Measurements from ENCODE around the gene LRMDA.

The LRMDA gene

GRCh38 chr10:75405598-75406461 lies 25.6 kb upstream of the LRMDA start:
- Histone ChIP-seq H3K36me3 (replicated peaks) (no peaks in the 10 kb centered on the region), H3K27me3 (ENCODE audit: low read depth) (peaks cover 10% of the 10 kb centered on the region), H3K4me3 (no peak overlapping the region), H3K9me3 (no peaks in the 10 kb centered on the region), H3K4me1 (peaks cover 12% of the 10 kb centered on the region; the same call in 1 of the 2 replicates)
- in situ Hi-C loops (cut with MboI; ENCODE audit: low sequenced_read_pairs) = no loop called here
- DNase-seq (ENCODE audit: low spot score in 2 of 2) = no peak

- no peak for DNase-seq (ENCODE audit: low spot score in 2 of 2)
- Histone ChIP-seq H3K27me3 (ENCODE audit: low read depth) (peaks cover 13% of the 10 kb centered on the region), H3K9me3 (no peaks in the 10 kb centered on the region), H3K4me1 (peaks cover 12% of the 10 kb centered on the region; the same call in 1 of the 2 replicates), H3K4me3 (no peak overlapping the region), H3K36me3 (replicated peaks) (no peaks in the 10 kb centered on the region)
- in situ Hi-C loops (cut with MboI; ENCODE audit: low sequenced_read_pairs) = no loop called here
These were observed 24.8 kb upstream of the LRMDA start for GRCh38 chr10:75406462-75407223.

DNA sequence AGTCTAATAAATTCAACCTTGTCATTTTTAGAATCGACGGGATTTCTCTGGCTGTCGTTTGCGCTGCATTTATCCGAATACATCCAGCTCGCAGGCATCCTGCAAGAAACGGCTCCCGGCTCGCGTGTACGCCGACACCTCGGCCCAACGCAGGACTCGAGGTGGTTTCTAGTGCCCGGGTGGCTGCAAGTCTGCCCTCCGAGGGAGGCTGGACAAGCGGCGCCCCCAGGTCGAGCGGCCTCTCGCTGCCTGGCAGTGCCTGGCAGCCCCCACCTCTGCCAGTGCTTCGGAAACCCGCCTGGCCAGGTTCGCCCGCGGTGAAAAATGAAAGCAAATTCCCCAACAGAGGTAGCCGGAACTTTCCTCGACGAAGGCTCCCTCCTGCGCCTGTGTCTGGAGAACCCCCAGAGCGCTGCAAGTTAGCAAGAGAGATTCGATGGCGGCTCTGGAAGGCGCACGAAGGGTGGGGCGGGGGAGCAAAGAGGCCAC lies 24.2 kb upstream of the LRMDA start:
- in situ Hi-C loops (cut with MboI; ENCODE audit: low sequenced_read_pairs) = no loop called here
- no peak overlapping the region for H3K4me3 ChIP-seq

DNA sequence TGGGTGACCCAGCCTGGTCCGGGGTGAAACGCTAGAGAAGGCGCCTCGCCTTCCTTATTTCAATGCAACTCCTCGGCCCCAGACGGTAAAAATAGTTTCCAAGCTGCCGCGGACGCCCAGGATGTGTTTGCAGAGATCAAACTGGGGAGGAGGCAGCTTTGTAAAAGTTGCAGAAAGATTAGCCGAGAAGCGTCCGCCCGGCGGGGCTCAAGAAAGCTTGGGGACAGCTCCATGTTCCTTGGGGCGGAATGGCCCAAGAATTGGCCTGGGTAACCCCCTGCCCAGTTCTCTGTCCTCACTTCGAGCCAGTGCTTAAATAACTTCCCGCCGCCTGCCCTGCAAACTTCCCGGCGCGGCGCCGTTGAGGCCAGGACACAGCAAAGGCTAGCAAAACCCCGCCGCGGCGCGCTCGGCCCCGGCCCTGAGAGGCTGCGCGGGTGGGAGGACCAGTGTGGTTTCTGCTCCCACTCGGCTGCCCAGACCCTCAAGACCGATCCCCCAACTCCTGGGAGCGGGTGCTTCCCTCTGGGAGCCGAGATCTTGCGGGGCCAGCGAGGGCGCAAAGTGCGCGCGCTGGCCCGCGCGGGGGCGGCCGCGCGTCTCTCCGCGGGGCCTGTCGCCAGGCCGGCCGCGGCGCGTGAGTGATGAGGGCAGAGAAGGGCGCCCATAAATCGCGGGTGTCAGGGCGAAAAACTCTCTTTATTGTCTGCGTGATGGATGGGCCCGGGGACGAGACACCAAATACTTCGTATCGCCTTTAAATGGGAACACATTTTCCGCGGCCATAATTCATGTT lies 23.5 kb upstream of the LRMDA start:
- in situ Hi-C loops (cut with MboI; ENCODE audit: low sequenced_read_pairs) = no loop called here
- H3K9me3 ChIP-seq = no peaks in the 10 kb centered on the region
- H3K36me3 ChIP-seq (replicated peaks) = no peaks in the 10 kb centered on the region
- peak overlapping the region; percentile 62 for H3K4me3 ChIP-seq
- peaks cover 13% of the 10 kb centered on the region for H3K27me3 ChIP-seq (ENCODE audit: low read depth)
- DNase-seq (ENCODE audit: low spot score in 2 of 2) = no peak
- H3K4me1 ChIP-seq = peaks cover 10% of the 10 kb centered on the region; the same call in 1 of the 2 replicates

More for the DNA sequence above, 24.2 kb upstream of the LRMDA start:
- no peak for DNase-seq (ENCODE audit: low spot score in 2 of 2)
- Histone ChIP-seq H3K4me1 (peaks cover 12% of the 10 kb centered on the region; the same call in 1 of the 2 replicates), H3K36me3 (replicated peaks) (no peaks in the 10 kb centered on the region), H3K9me3 (no peaks in the 10 kb centered on the region), H3K27me3 (ENCODE audit: low read depth) (peaks cover 13% of the 10 kb centered on the region)

DNA sequence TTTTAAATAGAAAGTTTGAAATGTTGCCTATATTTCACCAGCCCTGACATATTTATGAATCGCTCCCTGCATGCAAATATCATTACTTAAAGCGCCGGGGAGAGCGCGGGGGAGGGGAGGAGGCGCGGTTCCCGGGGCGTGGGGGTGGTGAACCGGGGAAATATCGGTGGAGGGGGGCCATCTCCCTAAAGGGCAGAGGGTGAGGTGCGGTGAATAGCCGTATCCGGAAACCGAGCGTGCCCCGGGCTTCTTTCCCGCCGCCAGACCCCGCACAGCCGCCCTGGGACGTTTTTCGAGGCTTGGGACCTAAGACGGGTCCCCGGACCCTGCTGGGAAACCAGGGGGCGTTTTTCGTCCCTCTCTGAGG lies 22.9 kb upstream of the LRMDA start:
- in situ Hi-C loops (cut with MboI; ENCODE audit: low sequenced_read_pairs) = no loop called here
- H3K27me3 ChIP-seq (ENCODE audit: low read depth) = peaks cover 13% of the 10 kb centered on the region
- no peaks in the 10 kb centered on the region for H3K36me3 ChIP-seq (replicated peaks)
- 0 out of 2 replicates have a peak, but pooled peaks cover 7% of the 10 kb centered on the region for H3K4me1 ChIP-seq
- H3K4me3 ChIP-seq = peak overlapping the region; percentile 62
- H3K9me3 ChIP-seq = no peaks in the 10 kb centered on the region
- DNase-seq (ENCODE audit: low spot score in 2 of 2) = no peak

- no peaks in the 10 kb centered on the region for H3K9me3 ChIP-seq
- peak; percentile 49 to 82 for DNase-seq (ENCODE audit: low spot score in 2 of 2)
- H3K4me3 ChIP-seq = peak overlapping the region; percentile 62
- no peaks in the 10 kb centered on the region for H3K36me3 ChIP-seq (replicated peaks)
- in situ Hi-C loops (cut with MboI; ENCODE audit: low sequenced_read_pairs) = no loop called here
- no peaks in the 10 kb centered on the region for H3K4me1 ChIP-seq
- peaks cover 13% of the 10 kb centered on the region for H3K27me3 ChIP-seq (ENCODE audit: low read depth)
These were observed 22.2 kb upstream of the LRMDA start for GRCh38 chr10:75408911-75409885.

DNA sequence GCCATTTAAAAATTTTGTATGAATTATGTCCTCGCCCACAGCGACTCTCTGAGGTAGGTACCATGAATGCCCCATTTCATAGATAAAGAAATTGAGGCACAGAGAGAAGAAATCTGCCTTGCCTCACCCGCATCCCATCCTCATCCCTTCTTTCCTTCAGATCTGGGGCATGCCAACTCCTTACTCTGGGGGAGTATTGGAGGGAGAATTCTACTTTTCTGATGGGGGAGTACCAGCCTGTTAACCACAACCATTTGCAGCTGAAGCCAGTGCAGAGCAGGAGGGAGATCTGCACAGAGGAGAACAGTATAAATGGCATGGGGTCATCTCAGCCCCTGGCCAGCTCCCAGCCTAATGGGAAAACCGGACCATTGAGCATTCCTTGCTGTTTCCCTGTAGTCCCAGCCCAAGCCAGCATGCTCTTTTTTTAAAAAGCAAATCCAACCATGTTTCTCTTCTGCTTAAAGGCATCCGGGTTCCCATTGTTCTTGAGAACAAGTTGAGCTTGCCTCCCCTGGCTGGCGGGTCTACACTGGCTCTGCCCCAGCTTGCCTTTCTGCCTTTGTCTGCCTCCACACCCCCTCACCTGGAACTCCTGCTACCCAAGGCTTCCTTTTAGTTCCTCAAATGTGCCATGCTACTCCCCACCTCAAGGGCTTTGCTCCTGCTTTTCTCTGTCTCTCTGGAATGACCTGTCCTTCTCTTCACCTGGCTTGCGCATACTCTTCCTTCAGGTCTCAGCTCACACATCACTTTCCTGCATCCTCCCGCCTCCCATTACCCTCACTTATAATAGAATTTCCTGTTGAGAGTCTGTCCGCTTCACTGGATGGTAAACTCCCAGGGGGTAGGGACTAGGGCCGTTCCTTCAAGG lies 21.1 kb upstream of the LRMDA start:
- H3K4me3 ChIP-seq = no peak overlapping the region
- in situ Hi-C loops (cut with MboI; ENCODE audit: low sequenced_read_pairs) = no loop called here
- no peaks in the 10 kb centered on the region for H3K4me1 ChIP-seq
- H3K36me3 ChIP-seq (replicated peaks) = no peaks in the 10 kb centered on the region
- H3K27me3 ChIP-seq (ENCODE audit: low read depth) = peaks cover 13% of the 10 kb centered on the region
- DNase-seq (ENCODE audit: low spot score in 2 of 2) = no peak
- H3K9me3 ChIP-seq = no peaks in the 10 kb centered on the region

DNA sequence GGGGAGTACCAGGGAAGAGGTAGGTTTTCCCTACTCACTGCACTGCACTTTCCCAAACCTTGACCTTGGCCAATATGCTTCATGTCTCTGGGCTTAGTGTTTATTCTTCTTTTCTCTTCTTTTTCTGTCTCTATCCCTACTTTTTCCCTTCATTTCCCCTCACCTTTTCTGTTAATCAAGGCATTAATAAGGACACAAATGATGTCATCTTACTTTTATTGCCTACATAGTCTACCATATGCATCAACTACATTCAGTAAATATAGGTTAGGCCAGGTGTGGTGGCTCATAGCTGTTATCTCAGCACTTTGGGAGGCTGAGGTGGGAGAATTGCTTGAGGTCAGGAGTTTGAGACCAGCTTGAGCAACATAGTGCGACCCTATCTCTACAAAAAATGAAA lies 16.9 kb upstream of the LRMDA start:
- no peak for DNase-seq (ENCODE audit: low spot score in 2 of 2)
- Histone ChIP-seq H3K9me3 (no peaks in the 10 kb centered on the region), H3K36me3 (replicated peaks) (no peaks in the 10 kb centered on the region), H3K27me3 (ENCODE audit: low read depth) (peaks cover 22% of the 10 kb centered on the region), H3K4me1 (peaks cover 8% of the 10 kb centered on the region), H3K4me3 (no peak overlapping the region)
- in situ Hi-C loops (cut with MboI; ENCODE audit: low sequenced_read_pairs) = no loop called here

GRCh38 chr10:75417522-75417927 lies 13.9 kb upstream of the LRMDA start:
- in situ Hi-C loops (cut with MboI; ENCODE audit: low sequenced_read_pairs) = no loop called here
- Histone ChIP-seq H3K9me3 (no peaks in the 10 kb centered on the region), H3K4me3 (no peak overlapping the region), H3K4me1 (peaks cover 8% of the 10 kb centered on the region), H3K36me3 (replicated peaks) (no peaks in the 10 kb centered on the region), H3K27me3 (ENCODE audit: low read depth) (peaks cover 9% of the 10 kb centered on the region; the same call in 1 of the 2 replicates)
- peak; percentile 64 to 65 for DNase-seq (ENCODE audit: low spot score in 2 of 2)

GRCh38 chr10:75418293-75418692 lies 13.1 kb upstream of the LRMDA start:
- no peak for DNase-seq (ENCODE audit: low spot score in 2 of 2)
- no peaks in the 10 kb centered on the region for H3K9me3 ChIP-seq
- H3K4me3 ChIP-seq = no peak overlapping the region
- H3K36me3 ChIP-seq (replicated peaks) = no peaks in the 10 kb centered on the region
- peaks cover 9% of the 10 kb centered on the region; the same call in 1 of the 2 replicates for H3K27me3 ChIP-seq (ENCODE audit: low read depth)
- peaks cover 8% of the 10 kb centered on the region for H3K4me1 ChIP-seq
- in situ Hi-C loops (cut with MboI; ENCODE audit: low sequenced_read_pairs) = no loop called here

DNA sequence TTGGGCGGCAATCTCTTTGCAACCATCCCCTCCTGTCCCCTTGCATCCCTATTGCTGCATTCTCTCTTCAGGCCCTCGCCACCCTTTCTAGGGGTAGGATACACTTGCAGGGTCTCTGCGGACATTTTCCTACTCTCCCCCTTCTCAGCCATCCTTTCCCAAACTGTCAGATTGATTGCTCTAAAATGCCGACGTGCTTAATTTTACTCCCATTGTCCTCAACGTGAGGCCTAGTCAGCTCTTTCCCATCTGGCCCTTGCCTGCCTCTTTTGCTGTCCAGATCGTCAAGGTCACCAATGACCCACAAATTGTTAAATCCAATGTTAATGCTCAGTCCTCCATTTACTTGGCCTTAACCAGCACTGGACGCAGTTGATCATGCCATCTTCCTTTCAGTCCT lies 12.7 kb upstream of the LRMDA start:
- peaks cover 9% of the 10 kb centered on the region; the same call in 1 of the 2 replicates for H3K27me3 ChIP-seq (ENCODE audit: low read depth)

GRCh38 chr10:75422913-75423312 lies 8.5 kb upstream of the LRMDA start:
- no peaks in the 10 kb centered on the region for H3K36me3 ChIP-seq (replicated peaks)
- no peak for DNase-seq (ENCODE audit: low spot score in 2 of 2)
- H3K4me3 ChIP-seq = no peak overlapping the region
- peaks cover 1% of the 10 kb centered on the region for H3K4me1 ChIP-seq
- in situ Hi-C loops (cut with MboI; ENCODE audit: low sequenced_read_pairs) = no loop called here
- H3K27me3 ChIP-seq (ENCODE audit: low read depth) = no peaks in the 10 kb centered on the region
- no peaks in the 10 kb centered on the region for H3K9me3 ChIP-seq

More for the DNA sequence above, 12.7 kb upstream of the LRMDA start:
- no peaks in the 10 kb centered on the region for H3K9me3 ChIP-seq
- DNase-seq (ENCODE audit: low spot score in 2 of 2) = no peak
- in situ Hi-C loops (cut with MboI; ENCODE audit: low sequenced_read_pairs) = no loop called here
- H3K36me3 ChIP-seq (replicated peaks) = no peaks in the 10 kb centered on the region
- H3K4me1 ChIP-seq = peaks cover 8% of the 10 kb centered on the region
- H3K4me3 ChIP-seq = no peak overlapping the region

Measured in HAP-1 (cell line).